MCF 10A (cell line): ENCODE results near the gene IKBKE. TPM values are rescaled to one million over a fixed set of nuclear protein-coding genes. Genes with fewer than 3 reads are reported as not detected.

ENCODE experiments used
- BruUV-seq: library from RNA; stranded (reverse); fragments of 400-500 nt; replicated peaks from 2 replicates; lab custom pipeline; 2021; lab: Mats Ljungman, UMichigan
- CTCF ChIA-PET: fragments of 300-600 bp; sonication (Branson Sonifier 250); formaldehyde crosslinking; extraction: SDS; loops from one replicate; lab custom pipeline; 2021; ENCODE audit warnings: antibody characterized with exemption, inconsistent platforms; lab: Yijun Ruan, JAX
- POLR2A ChIA-PET: fragments of 300-600, 350-650 bp; sonication (Branson Sonifier 250); formaldehyde crosslinking; extraction: SDS; loops from one replicate; lab custom pipeline; 2020; ENCODE audit warnings: antibody characterized with exemption, inconsistent platforms; lab: Yijun Ruan, JAX
- DNase-seq: peaks from one replicate; pipeline ENCODE4 v3.0.0-alpha.2; 2018; ENCODE audit not compliant: unreplicated experiment
- H3K27ac Mint-ChIP-seq: one replicate; pipeline ENCODE4 v1.8.0; 2022; ENCODE audit warnings: mild to moderate bottlenecking, low read depth, mixed read lengths; ENCODE audit not compliant: unreplicated experiment
- H3K27me3 Mint-ChIP-seq: one replicate; pipeline ENCODE4 v1.8.0; 2022; ENCODE audit warnings: mixed read lengths; ENCODE audit not compliant: insufficient read depth, unreplicated experiment
- H3K36me3 Mint-ChIP-seq: one replicate; pipeline ENCODE4 v1.8.0; 2022; ENCODE audit warnings: mild to moderate bottlenecking, moderate library complexity, mixed read lengths; ENCODE audit not compliant: insufficient read depth, unreplicated experiment
- H3K4me1 Mint-ChIP-seq: one replicate; pipeline ENCODE4 v1.8.0; 2022; ENCODE audit warnings: mixed read lengths; ENCODE audit not compliant: insufficient read depth, unreplicated experiment
- H3K4me3 Mint-ChIP-seq: one replicate; pipeline ENCODE4 v1.8.0; 2022; ENCODE audit warnings: mild to moderate bottlenecking, moderate library complexity, mixed read lengths; ENCODE audit not compliant: unreplicated experiment
- H3K9me3 Mint-ChIP-seq: one replicate; pipeline ENCODE4 v1.8.0; 2022; ENCODE audit warnings: mixed read lengths; ENCODE audit not compliant: unreplicated experiment
- intact Hi-C: fragments of 100-400 bp; cut with micrococcal nuclease; formaldehyde crosslinking; loops from 2 replicates; pipeline ENCODE4 v1.14.1; 2022
- total RNA-seq: library from RNA; stranded (reverse); gene quantifications from 2 replicates; pipeline ENCODE4 v1.2.3, GENCODE V29; 2022
- TF ChIP-seq, protein P1 (sequence below): fragments of 200-600 bp; IDR thresholded peaks from one replicate; pipeline ENCODE4 v1.8.0; 2022; ENCODE audit warnings: antibody characterized with exemption, mild to moderate bottlenecking; ENCODE audit not compliant: unreplicated experiment

IKBKE gene
- total RNA-seq, 1 experiment from 2014 or later: 12.1 TPM

DNA sequence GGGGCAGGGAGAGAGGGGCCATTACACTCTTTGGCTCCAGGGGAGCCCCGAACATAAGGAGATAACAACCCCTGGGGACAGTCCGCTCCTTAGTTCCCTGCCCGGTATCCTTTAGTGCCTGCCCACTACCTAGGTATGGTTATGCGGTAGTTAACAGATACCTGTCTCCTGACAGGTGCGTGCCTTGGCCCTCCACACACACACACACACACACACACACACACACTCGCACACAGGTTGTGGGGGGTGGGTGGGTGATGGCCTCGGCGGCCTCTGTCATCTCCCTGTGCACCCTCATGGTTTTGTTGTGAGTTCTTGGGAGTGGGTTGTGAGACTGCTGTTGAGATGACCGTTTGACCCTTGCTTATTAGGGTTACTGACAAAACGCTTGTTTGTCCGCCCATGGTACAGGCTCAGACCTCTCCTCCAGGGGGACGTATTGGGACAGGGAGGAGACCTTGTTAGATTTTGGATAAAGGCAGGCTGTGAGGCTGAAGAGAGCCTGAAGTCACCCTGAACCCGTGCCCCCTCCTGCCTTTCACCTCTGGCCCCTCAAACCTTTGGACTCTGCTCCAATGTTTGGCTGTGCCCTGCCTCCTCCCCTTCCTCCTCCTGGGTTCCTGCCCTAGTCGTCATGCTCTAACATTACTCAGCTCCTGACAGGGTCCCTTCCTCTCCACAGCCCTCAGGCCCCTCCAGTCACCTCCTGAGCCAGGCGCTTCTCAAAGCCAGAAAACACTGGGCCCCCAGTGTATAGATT is 38.0 kb downstream of the IKBKE start:
- intact Hi-C loops: loop anchor here (10.0 kb wide), 1 partner anchor 296 kb away; no protein-coding TSS in a partner anchor

GRCh38 chr1:206508956-206509355 is 38.7 kb downstream of the IKBKE start:
- H3K4me1 Mint-ChIP-seq: peaks cover 75% of the 10 kb centered on the region

More for the DNA sequence above, 38.0 kb downstream of the IKBKE start:
- ChIA-PET CTCF (no interaction called here), POLR2A (interaction anchor here (0.8 to 1.4 kb wide), 2 partner anchors 13 kb away, joined by 3 to 5 read pairs; no protein-coding TSS in a partner anchor)
- no peaks in the 10 kb centered on the region for H3K9me3 Mint-ChIP-seq
- H3K4me3 Mint-ChIP-seq: peak overlapping the region; percentile 72
- no TSS peak for BruUV-seq
- DNase-seq: no peak
- H3K4me1 Mint-ChIP-seq: peaks cover 75% of the 10 kb centered on the region
- H3K27ac Mint-ChIP-seq: peak overlapping the region; percentile 72
- TF ChIP-seq, protein P1, sequence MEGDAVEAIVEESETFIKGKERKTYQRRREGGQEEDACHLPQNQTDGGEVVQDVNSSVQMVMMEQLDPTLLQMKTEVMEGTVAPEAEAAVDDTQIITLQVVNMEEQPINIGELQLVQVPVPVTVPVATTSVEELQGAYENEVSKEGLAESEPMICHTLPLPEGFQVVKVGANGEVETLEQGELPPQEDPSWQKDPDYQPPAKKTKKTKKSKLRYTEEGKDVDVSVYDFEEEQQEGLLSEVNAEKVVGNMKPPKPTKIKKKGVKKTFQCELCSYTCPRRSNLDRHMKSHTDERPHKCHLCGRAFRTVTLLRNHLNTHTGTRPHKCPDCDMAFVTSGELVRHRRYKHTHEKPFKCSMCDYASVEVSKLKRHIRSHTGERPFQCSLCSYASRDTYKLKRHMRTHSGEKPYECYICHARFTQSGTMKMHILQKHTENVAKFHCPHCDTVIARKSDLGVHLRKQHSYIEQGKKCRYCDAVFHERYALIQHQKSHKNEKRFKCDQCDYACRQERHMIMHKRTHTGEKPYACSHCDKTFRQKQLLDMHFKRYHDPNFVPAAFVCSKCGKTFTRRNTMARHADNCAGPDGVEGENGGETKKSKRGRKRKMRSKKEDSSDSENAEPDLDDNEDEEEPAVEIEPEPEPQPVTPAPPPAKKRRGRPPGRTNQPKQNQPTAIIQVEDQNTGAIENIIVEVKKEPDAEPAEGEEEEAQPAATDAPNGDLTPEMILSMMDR: no peak
- H3K27me3 Mint-ChIP-seq: no peaks in the 10 kb centered on the region
- H3K36me3 Mint-ChIP-seq: peaks cover 9% of the 10 kb centered on the region

GRCh38 chr1:206509612-206510257 is 39.5 kb downstream of the IKBKE start:
- Mint-ChIP-seq H3K27me3 (no peaks in the 10 kb centered on the region), H3K4me3 (no peak overlapping the region), H3K4me1 (peaks cover 75% of the 10 kb centered on the region), H3K27ac (no peak overlapping the region), H3K9me3 (no peaks in the 10 kb centered on the region), H3K36me3 (peaks cover 9% of the 10 kb centered on the region)
- no peak for DNase-seq
- ChIA-PET POLR2A (no interaction called here), CTCF (interaction anchor here (0.6 kb wide), 1 partner anchor 125 kb away, joined by 3 read pairs; the partner anchor contains the start of gene DYRK3)
- BruUV-seq: TSS peak; percentile 5
- intact Hi-C loops: loop anchor here (10.0 kb wide), 1 partner anchor 295 kb away; no protein-coding TSS in a partner anchor
- TF ChIP-seq, protein P1: no peak

More at GRCh38 chr1:206508956-206509355, 38.7 kb downstream of the IKBKE start:
- H3K9me3 Mint-ChIP-seq: no peaks in the 10 kb centered on the region
- peak overlapping the region; percentile 72 for H3K4me3 Mint-ChIP-seq
- POLR2A ChIA-PET: no interaction called here
- H3K36me3 Mint-ChIP-seq: peaks cover 9% of the 10 kb centered on the region
- CTCF ChIA-PET: no interaction called here
- BruUV-seq: no TSS peak
- no peaks in the 10 kb centered on the region for H3K27me3 Mint-ChIP-seq
- intact Hi-C loops: loop anchor here (10.0 kb wide), 1 partner anchor 296 kb away; no protein-coding TSS in a partner anchor
- peak overlapping the region; percentile 72 for H3K27ac Mint-ChIP-seq
- DNase-seq: no peak
- TF ChIP-seq, protein P1: no peak

DNA sequence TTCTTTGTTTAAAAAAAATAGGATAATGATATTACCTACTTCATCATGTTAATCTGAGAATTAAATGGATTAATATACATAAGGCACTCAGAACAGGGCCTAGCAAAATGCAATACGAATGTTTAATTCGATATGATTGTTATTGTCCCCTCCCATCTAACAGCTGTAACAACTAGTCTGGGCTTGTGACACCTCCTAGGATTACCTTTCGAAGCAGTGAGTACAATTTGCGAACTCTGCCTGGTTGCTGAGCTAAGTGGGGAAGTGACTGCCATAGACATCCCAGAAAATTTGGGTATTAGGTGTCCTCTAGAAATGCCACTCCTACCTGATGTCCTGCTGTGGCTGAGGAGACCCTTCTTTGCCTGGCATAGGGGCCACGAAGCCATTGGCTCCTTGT is 40.1 kb downstream of the IKBKE start:
- H3K27ac Mint-ChIP-seq: peak overlapping the region; percentile 99
- BruUV-seq: no TSS peak
- DNase-seq: no peak
- no peaks in the 10 kb centered on the region for H3K9me3 Mint-ChIP-seq
- H3K4me1 Mint-ChIP-seq: peaks cover 77% of the 10 kb centered on the region
- peaks cover 9% of the 10 kb centered on the region for H3K36me3 Mint-ChIP-seq
- intact Hi-C loops: no loop called here
- ChIA-PET POLR2A (interaction anchor here (1.0 to 1.2 kb wide), 3 partner anchors 9 to 40 kb away, joined by 3 to 9 read pairs (median 5); partner anchors contain the start of gene IKBKE), CTCF (interaction anchor here (0.7 to 0.9 kb wide), 4 partner anchors 20 to 74 kb away, joined by 3 read pairs; no protein-coding TSS in a partner anchor)
- H3K4me3 Mint-ChIP-seq: no peak overlapping the region
- H3K27me3 Mint-ChIP-seq: no peaks in the 10 kb centered on the region
- TF ChIP-seq, protein P1: no peak
